Neural crest cell (in vitro differentiated cells): Measurements from ENCODE around the gene MPP3. TPM values are rescaled to one million over a fixed set of nuclear protein-coding genes. Genes with fewer than 3 reads are reported as not detected.

Experiments
- DNase-seq: peaks from one replicate; pipeline ENCODE4 v3.0.0; 2021; ENCODE audit warnings: low read depth, mixed read lengths, low spot score
- H3K27ac Mint-ChIP-seq: one replicate; pipeline ENCODE4 v1.8.0; 2021; ENCODE audit warnings: mild to moderate bottlenecking, mixed read lengths; ENCODE audit not compliant: unreplicated experiment
- H3K27me3 Mint-ChIP-seq: 2 replicates; pipeline ENCODE4 v1.8.0; 2021; ENCODE audit warnings: low read depth, mild to moderate bottlenecking, mixed read lengths
- H3K36me3 Mint-ChIP-seq: 2 replicates; pipeline ENCODE4 v1.8.0; 2021; ENCODE audit warnings: low read depth, mild to moderate bottlenecking, mixed read lengths
- H3K4me1 Mint-ChIP-seq: 2 replicates; pipeline ENCODE4 v1.8.0; 2021; ENCODE audit warnings: mixed read lengths
- H3K4me3 Mint-ChIP-seq: one replicate; pipeline ENCODE4 v1.8.0; 2021; ENCODE audit warnings: mild to moderate bottlenecking, mixed read lengths
- H3K9me3 Mint-ChIP-seq: 2 replicates; pipeline ENCODE4 v1.8.0; 2021; ENCODE audit warnings: mixed read lengths
- CTCF ChIP-seq: fragments of 200-600 bp; sonication (generic); conservative IDR thresholded peaks from 2 replicates; pipeline ENCODE4 v1.5.0; 2021; ENCODE audit warnings: antibody characterized with exemption, mild to moderate bottlenecking
- total RNA-seq: library from RNA; stranded (reverse); gene quantifications from 2 replicates; pipeline ENCODE4 v1.2.1, GENCODE V29; 2021

MPP3 gene
- total RNA-seq, 1 donor from 2014 or later = 14.4 TPM

- Mint-ChIP-seq H3K4me1 (no peaks in the 10 kb centered on the region), H3K27me3 (no peaks in the 10 kb centered on the region), H3K9me3 (no peaks in the 10 kb centered on the region), H3K4me3 (no peak overlapping the region), H3K27ac (no peak overlapping the region), H3K36me3 (peaks cover 4% of the 10 kb centered on the region)
- TF ChIP-seq CTCF = no peak
- DNase-seq = no peak
Measured at GRCh38 chr17:43809121-43809520, 23.8 kb downstream of the MPP3 start.

- no peak for TF ChIP-seq CTCF
- no peaks in the 10 kb centered on the region for H3K9me3 Mint-ChIP-seq
- no peak for DNase-seq
- no peak overlapping the region for H3K27ac Mint-ChIP-seq
- H3K4me3 Mint-ChIP-seq = no peak overlapping the region
- no peaks in the 10 kb centered on the region for H3K27me3 Mint-ChIP-seq
- H3K4me1 Mint-ChIP-seq = no peaks in the 10 kb centered on the region
- peaks cover 7% of the 10 kb centered on the region for H3K36me3 Mint-ChIP-seq
Measured at GRCh38 chr17:43808076-43808475, 24.9 kb downstream of the MPP3 start.

DNA sequence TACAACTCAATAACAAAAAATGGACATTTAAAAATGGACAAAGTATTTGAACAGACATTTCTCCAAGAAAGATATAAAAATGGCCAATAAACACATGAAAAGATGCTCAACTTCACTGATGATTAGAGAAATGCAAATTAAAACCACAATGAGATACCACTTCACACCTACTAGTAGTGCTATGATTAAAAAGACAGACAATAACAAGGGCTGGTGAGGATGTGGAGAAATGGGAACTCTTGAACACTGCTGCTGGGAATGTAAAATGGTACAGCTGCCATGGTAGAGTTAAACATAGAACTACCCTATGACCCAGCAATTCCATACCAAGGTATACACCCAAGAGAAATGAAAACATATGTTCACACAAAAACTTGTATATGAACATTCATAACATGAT lies 27.8 kb downstream of the MPP3 start:
- Mint-ChIP-seq H3K36me3 (peaks cover 7% of the 10 kb centered on the region), H3K27ac (no peak overlapping the region), H3K4me3 (no peak overlapping the region), H3K9me3 (no peaks in the 10 kb centered on the region), H3K4me1 (peaks cover 5% of the 10 kb centered on the region), H3K27me3 (no peaks in the 10 kb centered on the region)
- TF ChIP-seq CTCF = no peak
- no peak for DNase-seq

DNA sequence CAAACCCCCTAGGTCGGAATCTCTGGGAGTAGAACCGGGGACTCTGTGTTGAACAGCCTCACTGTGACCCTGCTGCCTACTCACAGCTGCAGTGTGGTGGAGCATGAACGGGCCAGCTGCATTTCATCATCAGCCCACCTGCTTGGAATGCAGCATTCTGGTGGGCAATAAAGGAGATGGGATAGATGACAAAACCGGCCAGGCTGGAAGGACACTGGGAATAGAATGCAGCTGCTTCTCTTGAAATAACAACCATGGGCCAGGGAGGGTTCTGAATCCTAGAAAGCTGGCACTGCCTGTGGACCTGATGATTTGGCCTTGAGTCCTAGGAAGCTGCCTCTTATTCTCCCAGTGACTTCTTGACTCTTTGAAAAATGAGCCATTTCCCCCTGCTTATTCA lies 29.2 kb downstream of the MPP3 start:
- Mint-ChIP-seq H3K27me3 (no peaks in the 10 kb centered on the region), H3K36me3 (peaks cover 7% of the 10 kb centered on the region), H3K4me3 (no peak overlapping the region), H3K4me1 (peaks cover 5% of the 10 kb centered on the region), H3K9me3 (no peaks in the 10 kb centered on the region), H3K27ac (no peak overlapping the region)
- no peak for DNase-seq
- no peak for TF ChIP-seq CTCF

- peaks cover 3% of the 10 kb centered on the region for H3K9me3 Mint-ChIP-seq
- H3K36me3 Mint-ChIP-seq = peaks cover 7% of the 10 kb centered on the region
- H3K4me1 Mint-ChIP-seq = peaks cover 5% of the 10 kb centered on the region
- no peak overlapping the region for H3K27ac Mint-ChIP-seq
- peaks cover 4% of the 10 kb centered on the region for H3K27me3 Mint-ChIP-seq
- DNase-seq = no peak
- H3K4me3 Mint-ChIP-seq = no peak overlapping the region
- no peak for TF ChIP-seq CTCF
Measured at GRCh38 chr17:43801844-43802243, 31.1 kb downstream of the MPP3 start.

- Mint-ChIP-seq H3K36me3 (peaks cover 7% of the 10 kb centered on the region), H3K9me3 (peaks cover 3% of the 10 kb centered on the region), H3K27me3 (peaks cover 12% of the 10 kb centered on the region), H3K4me3 (no peak overlapping the region), H3K27ac (peak overlapping the region; percentile 7), H3K4me1 (peaks cover 5% of the 10 kb centered on the region)
- no peak for DNase-seq
- no peak for TF ChIP-seq CTCF
Measured at GRCh38 chr17:43800736-43801135, 32.2 kb downstream of the MPP3 start.
